ENCODE data around the gene PCMTD2. TPM values are rescaled to one million over a fixed set of nuclear protein-coding genes. Genes with fewer than 3 reads are reported as not detected.

Gene PCMTD2
- total RNA-seq, 2 experiments from 2014 or later: 68.5 to 76.5 TPM

- Mint-ChIP-seq H3K4me1 (ENCODE audit: low read depth) (peaks cover 13% of the 10 kb centered on the region), H3K4me3 (no peak overlapping the region), H3K27ac (no peak overlapping the region), H3K27me3 (no peaks in the 10 kb centered on the region), H3K9me3 (no peaks in the 10 kb centered on the region), H3K36me3 (ENCODE audit: low read depth) (no peaks in the 10 kb centered on the region)
- CTCF ChIA-PET: no interaction called here
- ATAC-seq (ENCODE audit: poor library complexity): no peak
- no peak for DNase-seq
- Histone ChIP-seq H3K27ac (ENCODE audit: low read depth in 1 of 2, low read length in 2 of 2) (no peak overlapping the region), H3K4me1 (ENCODE audit: insufficient read depth, low read length) (peaks cover 11% of the 10 kb centered on the region), H3K27me3 (ENCODE audit: control insufficient read depth in 1 of 2, insufficient read depth in 2 of 2, low read length in 2 of 2) (no peaks in the 10 kb centered on the region), H3K36me3 (ENCODE audit: insufficient read depth, low read length) (no peaks in the 10 kb centered on the region), H3K4me3 (ENCODE audit: low read length) (no peak overlapping the region), H3K9me3 (ENCODE audit: control insufficient read depth in 1 of 2, insufficient read depth in 1 of 2, low read length in 2 of 2) (no peaks in the 10 kb centered on the region)
- POLR2A ChIA-PET: no interaction called here
- no peak for TF ChIP-seq CTCF (IDR thresholded peaks at IDR 0.05)
- intact Hi-C loops (cut with DNase I, micrococcal nuclease): no loop called here
Measured at GRCh38 chr20:64237316-64237715, 18.2 kb upstream of the PCMTD2 start.

- Histone ChIP-seq H3K27ac (ENCODE audit: low read depth in 1 of 2, low read length in 2 of 2) (no peak overlapping the region), H3K9me3 (ENCODE audit: control insufficient read depth in 1 of 2, insufficient read depth in 1 of 2, low read length in 2 of 2) (no peaks in the 10 kb centered on the region), H3K4me1 (ENCODE audit: insufficient read depth, low read length) (peaks cover 5% of the 10 kb centered on the region), H3K27me3 (ENCODE audit: control insufficient read depth in 1 of 2, insufficient read depth in 2 of 2, low read length in 2 of 2) (no peaks in the 10 kb centered on the region), H3K36me3 (ENCODE audit: insufficient read depth, low read length) (no peaks in the 10 kb centered on the region), H3K4me3 (ENCODE audit: low read length) (no peak overlapping the region)
- H3K36me3 Mint-ChIP-seq (ENCODE audit: low read depth): no peaks in the 10 kb centered on the region
- no peaks in the 10 kb centered on the region for H3K9me3 Mint-ChIP-seq
- no peak overlapping the region for H3K27ac Mint-ChIP-seq
- ChIA-PET CTCF (no interaction called here), POLR2A (no interaction called here)
- intact Hi-C loops (cut with DNase I, micrococcal nuclease): no loop called here
- DNase-seq (no peak), ATAC-seq (ENCODE audit: poor library complexity) (no peak)
- no peak for TF ChIP-seq CTCF (IDR thresholded peaks at IDR 0.05)
- no peaks in the 10 kb centered on the region for H3K27me3 Mint-ChIP-seq
- peaks cover 8% of the 10 kb centered on the region for H3K4me1 Mint-ChIP-seq (ENCODE audit: low read depth)
- no peak overlapping the region for H3K4me3 Mint-ChIP-seq
Measured at GRCh38 chr20:64238115-64238825, 17.3 kb upstream of the PCMTD2 start.

GRCh38 chr20:64238851-64239387, 16.6 kb upstream of the PCMTD2 start:
- Mint-ChIP-seq H3K4me3 (no peak overlapping the region), H3K27ac (no peak overlapping the region), H3K36me3 (ENCODE audit: low read depth) (no peaks in the 10 kb centered on the region), H3K4me1 (ENCODE audit: low read depth) (peaks cover 1% of the 10 kb centered on the region), H3K27me3 (no peaks in the 10 kb centered on the region), H3K9me3 (no peaks in the 10 kb centered on the region)
- Histone ChIP-seq H3K27ac (ENCODE audit: low read depth in 1 of 2, low read length in 2 of 2) (no peak overlapping the region), H3K36me3 (ENCODE audit: insufficient read depth, low read length) (no peaks in the 10 kb centered on the region), H3K27me3 (ENCODE audit: control insufficient read depth in 1 of 2, insufficient read depth in 2 of 2, low read length in 2 of 2) (no peaks in the 10 kb centered on the region), H3K4me3 (ENCODE audit: low read length) (no peak overlapping the region), H3K4me1 (ENCODE audit: insufficient read depth, low read length) (no peaks in the 10 kb centered on the region), H3K9me3 (ENCODE audit: control insufficient read depth in 1 of 2, insufficient read depth in 1 of 2, low read length in 2 of 2) (no peaks in the 10 kb centered on the region)
- TF ChIP-seq CTCF (IDR thresholded peaks at IDR 0.05): no peak
- DNase-seq (no peak), ATAC-seq (ENCODE audit: poor library complexity) (no peak)
- POLR2A ChIA-PET: no interaction called here
- CTCF ChIA-PET: no interaction called here
- intact Hi-C loops (cut with DNase I, micrococcal nuclease): no loop called here
